Fibroblast of pulmonary artery (primary cell): Measurements from ENCODE around the gene ST6GALNAC4.

Source experiments
- DNase-seq: peaks from one replicate; pipeline ENCODE4 v3.0.0-alpha.2; 2010; ENCODE audit warnings: low read depth
- H3K4me3 ChIP-seq: replicated peaks from 2 replicates; pipeline ENCODE4 v1.5.1; 2011; ENCODE audit warnings: low read depth, mild to moderate bottlenecking, control low read depth, low read length, moderate library complexity
- CTCF ChIP-seq: IDR thresholded peaks from 2 replicates; pipeline ENCODE4 v1.5.1; 2011; ENCODE audit warnings: mild to moderate bottlenecking, control low read depth, low read length, inconsistent platforms; ENCODE audit errors: missing control alignments

Gene ST6GALNAC4

GRCh38 chr9:127867356-127868277 lies 49.2 kb downstream of the ST6GALNAC4 start:
- no peak for DNase-seq
- TF ChIP-seq CTCF = no peak

GRCh38 chr9:127866535-127866934 lies 50.3 kb downstream of the ST6GALNAC4 start:
- no peak for DNase-seq
- H3K4me3 ChIP-seq = no peak overlapping the region
- no peak for TF ChIP-seq CTCF

More at GRCh38 chr9:127867356-127868277, 49.2 kb downstream of the ST6GALNAC4 start:
- H3K4me3 ChIP-seq = no peak overlapping the region

DNA sequence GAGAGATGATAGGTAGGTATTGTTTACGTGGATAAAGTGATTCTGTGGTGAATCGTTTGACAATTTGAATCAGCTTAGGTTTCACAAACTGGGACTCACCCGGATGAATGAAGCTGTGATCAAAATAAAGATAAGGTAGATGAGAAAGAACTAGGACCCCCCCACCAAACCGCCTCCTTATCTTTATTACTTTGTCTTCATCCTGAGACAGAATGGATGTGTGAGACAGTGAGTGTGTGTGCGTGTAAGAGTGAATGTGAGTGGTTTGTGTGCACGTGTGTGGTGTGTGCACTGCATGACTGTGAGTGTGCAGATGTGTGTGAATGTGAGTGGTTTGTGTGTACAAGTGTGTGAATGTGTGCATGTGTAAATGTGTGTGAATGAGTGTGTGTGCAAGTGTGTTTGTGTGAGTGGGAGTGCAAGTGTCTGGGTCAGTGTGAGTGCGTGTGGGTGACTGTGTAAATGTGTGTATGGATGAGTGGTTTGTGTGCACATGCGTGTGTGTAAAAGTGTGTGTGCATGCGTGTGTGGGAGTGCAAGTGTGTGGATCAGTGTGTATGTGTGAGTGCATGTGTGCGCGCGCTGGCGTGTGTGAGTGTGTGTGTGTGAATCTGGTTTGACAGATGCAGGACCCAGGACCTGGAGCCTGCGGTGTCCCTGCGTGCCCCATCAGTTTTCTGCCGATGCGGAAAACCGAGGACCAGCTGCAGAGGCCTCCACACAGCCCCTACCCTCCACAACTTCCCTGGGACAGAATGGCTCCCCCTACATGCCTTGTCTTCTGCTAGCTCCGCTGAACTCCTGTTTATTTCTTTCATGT lies 51.0 kb downstream of the ST6GALNAC4 start:
- no peak overlapping the region for H3K4me3 ChIP-seq
- TF ChIP-seq CTCF = no peak
- DNase-seq = no peak

DNA sequence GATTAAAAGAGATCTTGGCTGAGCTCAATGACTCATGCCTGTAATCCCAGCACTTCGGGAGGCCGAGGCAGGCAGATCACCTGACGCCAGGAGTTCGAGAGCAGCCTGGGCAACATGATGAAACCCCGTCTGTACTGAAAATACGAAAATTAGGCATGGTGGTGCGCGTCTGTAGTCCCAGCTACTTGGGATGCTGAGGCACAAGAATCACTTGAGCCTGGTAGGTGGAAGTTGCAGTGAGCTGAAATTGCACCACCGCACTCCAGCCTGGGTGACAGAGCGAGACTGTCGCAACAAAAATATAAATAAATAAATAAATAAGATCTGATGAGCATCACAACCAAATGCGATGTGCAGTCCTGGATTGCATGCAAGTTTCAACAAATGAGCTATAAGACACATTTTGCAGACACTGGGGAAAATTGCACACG lies 53.6 kb downstream of the ST6GALNAC4 start:
- H3K4me3 ChIP-seq = no peak overlapping the region
- DNase-seq = no peak
- no peak for TF ChIP-seq CTCF

DNA sequence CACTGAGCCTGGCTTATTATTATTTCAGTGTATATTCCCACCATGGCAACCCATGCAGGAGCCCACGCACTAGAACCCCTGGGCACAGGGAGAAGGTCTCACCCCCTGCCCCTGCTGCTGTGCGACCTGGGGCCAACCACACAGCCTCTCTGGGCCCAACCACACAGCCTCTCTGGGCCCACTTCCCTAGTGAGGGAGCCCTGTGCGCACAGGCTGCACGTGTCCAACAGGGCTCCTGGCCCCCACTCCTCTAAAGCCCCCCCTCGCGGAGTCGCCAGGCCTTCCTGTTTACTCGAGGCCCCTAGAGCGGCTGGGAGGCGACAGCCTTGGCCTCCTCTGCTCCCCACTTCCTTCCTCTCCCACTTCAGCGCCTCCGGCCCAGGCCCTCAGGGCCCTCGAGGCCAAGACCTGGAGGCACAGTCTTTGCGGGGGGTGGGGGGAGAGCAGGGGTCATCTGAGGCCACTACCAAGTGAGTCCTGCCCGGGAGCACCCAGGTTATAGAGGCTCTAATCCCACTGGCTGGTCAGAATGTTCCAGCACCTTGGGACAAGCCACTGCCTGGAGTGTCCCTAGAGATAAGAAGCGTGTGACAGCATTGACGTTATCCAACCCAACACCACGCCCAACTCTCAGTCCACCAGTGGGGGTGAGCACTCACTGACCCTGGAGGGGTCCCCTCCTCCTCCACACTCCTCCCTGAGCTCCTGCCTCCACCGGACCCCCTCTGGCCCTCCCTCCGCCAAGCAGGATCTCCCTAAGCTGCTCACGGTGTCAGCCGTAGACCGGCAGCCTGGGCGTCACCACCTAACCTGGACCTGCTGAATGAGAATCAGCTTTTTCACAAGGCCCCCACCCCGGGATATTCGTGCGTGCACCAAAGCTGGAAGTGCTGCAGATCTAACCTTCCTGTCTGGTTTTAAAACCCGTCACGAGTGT lies 54.5 kb downstream of the ST6GALNAC4 start:
- H3K4me3 ChIP-seq = no peak overlapping the region
- TF ChIP-seq CTCF = no peak
- DNase-seq = no peak

GRCh38 chr9:127860779-127861178 lies 56.1 kb downstream of the ST6GALNAC4 start:
- TF ChIP-seq CTCF = no peak
- H3K4me3 ChIP-seq = no peak overlapping the region
- no peak for DNase-seq
